ENCODE results near the gene DHDH. TPM values are rescaled to one million over a fixed set of nuclear protein-coding genes. Genes with fewer than 3 reads are reported as not detected.

Gene DHDH
- total and polyA plus RNA-seq, 2 of the 13 experiments (the other 11 are each of a cell fraction or from before 2014, with no cell fraction given), result 0.13 to 0.91 TPM

DNA sequence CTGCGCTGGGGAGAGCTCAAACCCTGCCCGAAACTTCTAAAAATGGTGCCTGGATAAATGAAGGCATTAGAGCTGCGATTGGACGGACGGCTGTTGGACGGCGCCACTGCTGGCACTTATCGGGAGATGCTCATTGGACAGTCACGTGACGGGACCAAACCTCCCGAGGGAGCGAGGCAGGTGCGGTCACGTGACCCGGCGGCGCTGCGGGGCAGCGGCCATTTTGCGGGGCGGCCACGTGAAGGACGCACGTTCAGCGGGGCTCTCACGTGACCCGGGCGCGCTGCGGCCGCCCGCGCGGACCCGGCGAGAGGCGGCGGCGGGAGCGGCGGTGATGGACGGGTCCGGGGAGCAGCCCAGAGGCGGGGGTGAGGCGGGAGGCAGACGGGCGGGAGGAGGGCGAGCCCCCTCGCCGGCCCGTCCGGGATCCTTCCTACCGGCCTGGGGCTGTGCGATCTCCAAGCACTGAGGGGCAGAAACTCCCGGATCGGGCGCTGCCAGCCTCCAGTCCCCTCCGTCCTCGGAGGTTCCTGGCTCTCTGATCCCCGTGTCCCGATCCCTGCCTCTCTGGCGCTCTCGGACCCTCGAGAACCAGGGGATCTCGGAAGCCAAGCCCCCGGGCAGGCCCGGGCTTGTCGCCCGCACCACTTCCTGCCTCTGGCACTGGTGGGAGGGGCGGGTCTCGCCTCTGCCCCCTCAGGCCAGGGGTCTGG is 21.3 kb downstream of the DHDH start, which contains the start of gene BAX (continued):
- TF ChIP-seq, protein P1, sequence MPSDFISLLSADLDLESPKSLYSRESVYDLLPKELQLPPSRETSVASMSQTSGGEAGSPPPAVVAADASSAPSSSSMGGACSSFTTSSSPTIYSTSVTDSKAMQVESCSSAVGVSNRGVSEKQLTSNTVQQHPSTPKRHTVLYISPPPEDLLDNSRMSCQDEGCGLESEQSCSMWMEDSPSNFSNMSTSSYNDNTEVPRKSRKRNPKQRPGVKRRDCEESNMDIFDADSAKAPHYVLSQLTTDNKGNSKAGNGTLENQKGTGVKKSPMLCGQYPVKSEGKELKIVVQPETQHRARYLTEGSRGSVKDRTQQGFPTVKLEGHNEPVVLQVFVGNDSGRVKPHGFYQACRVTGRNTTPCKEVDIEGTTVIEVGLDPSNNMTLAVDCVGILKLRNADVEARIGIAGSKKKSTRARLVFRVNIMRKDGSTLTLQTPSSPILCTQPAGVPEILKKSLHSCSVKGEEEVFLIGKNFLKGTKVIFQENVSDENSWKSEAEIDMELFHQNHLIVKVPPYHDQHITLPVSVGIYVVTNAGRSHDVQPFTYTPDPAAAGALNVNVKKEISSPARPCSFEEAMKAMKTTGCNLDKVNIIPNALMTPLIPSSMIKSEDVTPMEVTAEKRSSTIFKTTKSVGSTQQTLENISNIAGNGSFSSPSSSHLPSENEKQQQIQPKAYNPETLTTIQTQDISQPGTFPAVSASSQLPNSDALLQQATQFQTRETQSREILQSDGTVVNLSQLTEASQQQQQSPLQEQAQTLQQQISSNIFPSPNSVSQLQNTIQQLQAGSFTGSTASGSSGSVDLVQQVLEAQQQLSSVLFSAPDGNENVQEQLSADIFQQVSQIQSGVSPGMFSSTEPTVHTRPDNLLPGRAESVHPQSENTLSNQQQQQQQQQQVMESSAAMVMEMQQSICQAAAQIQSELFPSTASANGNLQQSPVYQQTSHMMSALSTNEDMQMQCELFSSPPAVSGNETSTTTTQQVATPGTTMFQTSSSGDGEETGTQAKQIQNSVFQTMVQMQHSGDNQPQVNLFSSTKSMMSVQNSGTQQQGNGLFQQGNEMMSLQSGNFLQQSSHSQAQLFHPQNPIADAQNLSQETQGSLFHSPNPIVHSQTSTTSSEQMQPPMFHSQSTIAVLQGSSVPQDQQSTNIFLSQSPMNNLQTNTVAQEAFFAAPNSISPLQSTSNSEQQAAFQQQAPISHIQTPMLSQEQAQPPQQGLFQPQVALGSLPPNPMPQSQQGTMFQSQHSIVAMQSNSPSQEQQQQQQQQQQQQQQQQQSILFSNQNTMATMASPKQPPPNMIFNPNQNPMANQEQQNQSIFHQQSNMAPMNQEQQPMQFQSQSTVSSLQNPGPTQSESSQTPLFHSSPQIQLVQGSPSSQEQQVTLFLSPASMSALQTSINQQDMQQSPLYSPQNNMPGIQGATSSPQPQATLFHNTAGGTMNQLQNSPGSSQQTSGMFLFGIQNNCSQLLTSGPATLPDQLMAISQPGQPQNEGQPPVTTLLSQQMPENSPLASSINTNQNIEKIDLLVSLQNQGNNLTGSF (CRISPR knock-in tag; IDR thresholded peaks at IDR 0.05), result peak; percentile 71; the same call in 1 of the 2 replicates
- peak; percentile 100 for TF ChIP-seq YY1 (IDR thresholded peaks at IDR 0.05; ENCODE audit: insufficient read depth, insufficient replicate concordance, low read depth, low read length)
- peak; percentile 74; the same call in 1 of the 2 replicates for TF ChIP-seq MEIS2 (CRISPR knock-in tag; IDR thresholded peaks at IDR 0.05)
- peak; percentile 89 for TF ChIP-seq KAT8 (CRISPR knock-in tag; IDR thresholded peaks at IDR 0.05)
- TF ChIP-seq, protein P2, sequence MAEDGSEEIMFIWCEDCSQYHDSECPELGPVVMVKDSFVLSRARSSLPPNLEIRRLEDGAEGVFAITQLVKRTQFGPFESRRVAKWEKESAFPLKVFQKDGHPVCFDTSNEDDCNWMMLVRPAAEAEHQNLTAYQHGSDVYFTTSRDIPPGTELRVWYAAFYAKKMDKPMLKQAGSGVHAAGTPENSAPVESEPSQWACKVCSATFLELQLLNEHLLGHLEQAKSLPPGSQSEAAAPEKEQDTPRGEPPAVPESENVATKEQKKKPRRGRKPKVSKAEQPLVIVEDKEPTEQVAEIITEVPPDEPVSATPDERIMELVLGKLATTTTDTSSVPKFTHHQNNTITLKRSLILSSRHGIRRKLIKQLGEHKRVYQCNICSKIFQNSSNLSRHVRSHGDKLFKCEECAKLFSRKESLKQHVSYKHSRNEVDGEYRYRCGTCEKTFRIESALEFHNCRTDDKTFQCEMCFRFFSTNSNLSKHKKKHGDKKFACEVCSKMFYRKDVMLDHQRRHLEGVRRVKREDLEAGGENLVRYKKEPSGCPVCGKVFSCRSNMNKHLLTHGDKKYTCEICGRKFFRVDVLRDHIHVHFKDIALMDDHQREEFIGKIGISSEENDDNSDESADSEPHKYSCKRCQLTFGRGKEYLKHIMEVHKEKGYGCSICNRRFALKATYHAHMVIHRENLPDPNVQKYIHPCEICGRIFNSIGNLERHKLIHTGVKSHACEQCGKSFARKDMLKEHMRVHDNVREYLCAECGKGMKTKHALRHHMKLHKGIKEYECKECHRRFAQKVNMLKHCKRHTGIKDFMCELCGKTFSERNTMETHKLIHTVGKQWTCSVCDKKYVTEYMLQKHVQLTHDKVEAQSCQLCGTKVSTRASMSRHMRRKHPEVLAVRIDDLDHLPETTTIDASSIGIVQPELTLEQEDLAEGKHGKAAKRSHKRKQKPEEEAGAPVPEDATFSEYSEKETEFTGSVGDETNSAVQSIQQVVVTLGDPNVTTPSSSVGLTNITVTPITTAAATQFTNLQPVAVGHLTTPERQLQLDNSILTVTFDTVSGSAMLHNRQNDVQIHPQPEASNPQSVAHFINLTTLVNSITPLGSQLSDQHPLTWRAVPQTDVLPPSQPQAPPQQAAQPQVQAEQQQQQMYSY (CRISPR knock-in tag; IDR thresholded peaks at IDR 0.05), result 0 out of 2 replicates have a peak, but pooled peaks have one; percentile 36
- TF ChIP-seq ZFP36L2 (CRISPR knock-in tag; IDR thresholded peaks at IDR 0.05), result no peak
- peak; percentile 22; the same call in 1 of the 2 replicates for TF ChIP-seq NFKB2 (CRISPR knock-in tag; IDR thresholded peaks at IDR 0.05; ENCODE audit: borderline replicate concordance)
- no peak for TF ChIP-seq SNRNP70 (IDR thresholded peaks at IDR 0.05; ENCODE audit: low read depth, low read length)
- TF ChIP-seq NAIF1 (CRISPR knock-in tag; IDR thresholded peaks at IDR 0.05; ENCODE audit: borderline replicate concordance), result no peak
- TF ChIP-seq TOE1 (CRISPR knock-in tag; IDR thresholded peaks at IDR 0.05), result peak; percentile 31; the same call in 1 of the 2 replicates
- peak; percentile 53; the same call in 1 of the 2 replicates for TF ChIP-seq ZNF556 (CRISPR knock-in tag; IDR thresholded peaks at IDR 0.05; ENCODE audit: borderline replicate concordance)
- no peak for TF ChIP-seq MZF1 (CRISPR knock-in tag; IDR thresholded peaks at IDR 0.05; ENCODE audit: borderline replicate concordance)
- TF ChIP-seq, protein P3, sequence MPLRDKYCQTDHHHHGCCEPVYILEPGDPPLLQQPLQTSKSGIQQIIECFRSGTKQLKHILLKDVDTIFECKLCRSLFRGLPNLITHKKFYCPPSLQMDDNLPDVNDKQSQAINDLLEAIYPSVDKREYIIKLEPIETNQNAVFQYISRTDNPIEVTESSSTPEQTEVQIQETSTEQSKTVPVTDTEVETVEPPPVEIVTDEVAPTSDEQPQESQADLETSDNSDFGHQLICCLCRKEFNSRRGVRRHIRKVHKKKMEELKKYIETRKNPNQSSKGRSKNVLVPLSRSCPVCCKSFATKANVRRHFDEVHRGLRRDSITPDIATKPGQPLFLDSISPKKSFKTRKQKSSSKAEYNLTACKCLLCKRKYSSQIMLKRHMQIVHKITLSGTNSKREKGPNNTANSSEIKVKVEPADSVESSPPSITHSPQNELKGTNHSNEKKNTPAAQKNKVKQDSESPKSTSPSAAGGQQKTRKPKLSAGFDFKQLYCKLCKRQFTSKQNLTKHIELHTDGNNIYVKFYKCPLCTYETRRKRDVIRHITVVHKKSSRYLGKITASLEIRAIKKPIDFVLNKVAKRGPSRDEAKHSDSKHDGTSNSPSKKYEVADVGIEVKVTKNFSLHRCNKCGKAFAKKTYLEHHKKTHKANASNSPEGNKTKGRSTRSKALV (CRISPR knock-in tag; IDR thresholded peaks at IDR 0.05), result 0 out of 2 replicates have a peak, but pooled peaks have one; percentile 24
- TF ChIP-seq ZNF234 (CRISPR knock-in tag; conservative IDR thresholded peaks at IDR 0.05), result 0 out of 2 replicates have a peak, but pooled peaks have one; percentile 55
- no peak for TF ChIP-seq HOXA7 (CRISPR knock-in tag; IDR thresholded peaks at IDR 0.05)
- TF ChIP-seq ZEB1 (IDR thresholded peaks at IDR 0.05; ENCODE audit: insufficient replicate concordance, low read depth), result no peak
- no peak for TF ChIP-seq SIX4 (CRISPR knock-in tag; IDR thresholded peaks at IDR 0.05)
- peak; percentile 26; the same call in 1 of the 2 replicates for TF ChIP-seq CHCHD3 (CRISPR knock-in tag; IDR thresholded peaks at IDR 0.05)
- TF ChIP-seq HMG20A (CRISPR knock-in tag; IDR thresholded peaks at IDR 0.05; ENCODE audit: borderline replicate concordance), result no peak; the same call in 1 of the 2 replicates
